ENCODE measurements around the gene GARNL3. TPM values are rescaled to one million over a fixed set of nuclear protein-coding genes. Genes with fewer than 3 reads are reported as not detected.

The GARNL3 gene
- total RNA-seq, 1 experiment from 2014 or later: 11.5 TPM

DNA sequence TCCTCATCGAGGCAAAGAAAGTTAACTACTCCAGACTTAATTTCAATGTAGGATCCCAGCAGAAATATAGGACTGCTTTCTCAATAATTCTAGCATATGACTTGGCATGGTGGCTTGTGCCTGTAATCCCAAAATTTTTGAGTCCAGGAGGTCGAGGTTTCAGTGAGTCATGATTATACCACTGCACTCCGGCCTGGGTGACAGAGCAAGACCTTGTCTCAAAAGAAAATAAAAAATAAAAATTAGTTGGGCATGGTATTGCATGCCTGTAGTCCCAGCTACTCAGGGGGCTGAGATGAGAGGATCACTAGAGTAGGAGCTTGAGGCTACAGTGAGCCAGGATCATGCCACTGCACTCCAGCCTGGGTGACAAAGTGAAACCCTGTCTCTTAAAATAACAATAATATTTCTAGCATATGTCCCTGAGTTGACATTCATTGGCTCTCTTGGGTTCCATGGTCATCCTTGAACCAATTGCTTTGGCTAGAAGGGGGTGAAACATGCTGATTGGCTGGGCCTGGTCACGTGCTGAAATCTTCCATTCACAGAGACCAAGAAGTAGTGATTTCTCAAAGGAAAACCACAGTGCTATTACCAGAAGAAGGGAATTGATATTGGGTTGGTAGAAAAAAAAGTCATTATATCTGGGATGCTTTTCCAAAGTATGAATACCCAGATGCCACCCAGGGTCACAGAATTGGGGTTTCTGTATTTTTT is 31.6 kb upstream of the GARNL3 start:
- H3K9me3 ChIP-seq (ENCODE audit: control insufficient read depth, insufficient read depth, low read depth, low read length): no peaks in the 10 kb centered on the region
- no peaks in the 10 kb centered on the region for H3K36me3 ChIP-seq (ENCODE audit: control insufficient read depth, insufficient read depth, low read length)
- no peaks in the 10 kb centered on the region for H3K4me1 ChIP-seq (ENCODE audit: control insufficient read depth, insufficient read depth, low read length)
- no peak for ATAC-seq
- BruUV-seq (replicated peaks): no TSS peak
- no peaks in the 10 kb centered on the region for H3K27me3 ChIP-seq (ENCODE audit: control insufficient read depth, insufficient read depth, low read length)
- in situ Hi-C loops (cut with HindIII; ENCODE audit: low pct_unique_long_range_greater_than_20kb, low sequenced_read_pairs): no loop called here
- TF ChIP-seq SIN3A (IDR thresholded peaks at IDR 0.05; ENCODE audit: borderline replicate concordance, insufficient read depth, low read depth, low read length) (no peak), TCF7L2 (IDR thresholded peaks at IDR 0.05; ENCODE audit: low read depth, low read length) (no peak), POLR2AphosphoS5 (IDR thresholded peaks at IDR 0.05; ENCODE audit: low read depth, low read length) (no peak)
- TF ChIP-seq, protein P1, sequence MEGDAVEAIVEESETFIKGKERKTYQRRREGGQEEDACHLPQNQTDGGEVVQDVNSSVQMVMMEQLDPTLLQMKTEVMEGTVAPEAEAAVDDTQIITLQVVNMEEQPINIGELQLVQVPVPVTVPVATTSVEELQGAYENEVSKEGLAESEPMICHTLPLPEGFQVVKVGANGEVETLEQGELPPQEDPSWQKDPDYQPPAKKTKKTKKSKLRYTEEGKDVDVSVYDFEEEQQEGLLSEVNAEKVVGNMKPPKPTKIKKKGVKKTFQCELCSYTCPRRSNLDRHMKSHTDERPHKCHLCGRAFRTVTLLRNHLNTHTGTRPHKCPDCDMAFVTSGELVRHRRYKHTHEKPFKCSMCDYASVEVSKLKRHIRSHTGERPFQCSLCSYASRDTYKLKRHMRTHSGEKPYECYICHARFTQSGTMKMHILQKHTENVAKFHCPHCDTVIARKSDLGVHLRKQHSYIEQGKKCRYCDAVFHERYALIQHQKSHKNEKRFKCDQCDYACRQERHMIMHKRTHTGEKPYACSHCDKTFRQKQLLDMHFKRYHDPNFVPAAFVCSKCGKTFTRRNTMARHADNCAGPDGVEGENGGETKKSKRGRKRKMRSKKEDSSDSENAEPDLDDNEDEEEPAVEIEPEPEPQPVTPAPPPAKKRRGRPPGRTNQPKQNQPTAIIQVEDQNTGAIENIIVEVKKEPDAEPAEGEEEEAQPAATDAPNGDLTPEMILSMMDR (IDR thresholded peaks at IDR 0.05): no peak
- TF ChIP-seq, protein P2, sequence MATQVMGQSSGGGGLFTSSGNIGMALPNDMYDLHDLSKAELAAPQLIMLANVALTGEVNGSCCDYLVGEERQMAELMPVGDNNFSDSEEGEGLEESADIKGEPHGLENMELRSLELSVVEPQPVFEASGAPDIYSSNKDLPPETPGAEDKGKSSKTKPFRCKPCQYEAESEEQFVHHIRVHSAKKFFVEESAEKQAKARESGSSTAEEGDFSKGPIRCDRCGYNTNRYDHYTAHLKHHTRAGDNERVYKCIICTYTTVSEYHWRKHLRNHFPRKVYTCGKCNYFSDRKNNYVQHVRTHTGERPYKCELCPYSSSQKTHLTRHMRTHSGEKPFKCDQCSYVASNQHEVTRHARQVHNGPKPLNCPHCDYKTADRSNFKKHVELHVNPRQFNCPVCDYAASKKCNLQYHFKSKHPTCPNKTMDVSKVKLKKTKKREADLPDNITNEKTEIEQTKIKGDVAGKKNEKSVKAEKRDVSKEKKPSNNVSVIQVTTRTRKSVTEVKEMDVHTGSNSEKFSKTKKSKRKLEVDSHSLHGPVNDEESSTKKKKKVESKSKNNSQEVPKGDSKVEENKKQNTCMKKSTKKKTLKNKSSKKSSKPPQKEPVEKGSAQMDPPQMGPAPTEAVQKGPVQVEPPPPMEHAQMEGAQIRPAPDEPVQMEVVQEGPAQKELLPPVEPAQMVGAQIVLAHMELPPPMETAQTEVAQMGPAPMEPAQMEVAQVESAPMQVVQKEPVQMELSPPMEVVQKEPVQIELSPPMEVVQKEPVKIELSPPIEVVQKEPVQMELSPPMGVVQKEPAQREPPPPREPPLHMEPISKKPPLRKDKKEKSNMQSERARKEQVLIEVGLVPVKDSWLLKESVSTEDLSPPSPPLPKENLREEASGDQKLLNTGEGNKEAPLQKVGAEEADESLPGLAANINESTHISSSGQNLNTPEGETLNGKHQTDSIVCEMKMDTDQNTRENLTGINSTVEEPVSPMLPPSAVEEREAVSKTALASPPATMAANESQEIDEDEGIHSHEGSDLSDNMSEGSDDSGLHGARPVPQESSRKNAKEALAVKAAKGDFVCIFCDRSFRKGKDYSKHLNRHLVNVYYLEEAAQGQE (IDR thresholded peaks at IDR 0.05; ENCODE audit: insufficient read depth in 1 of 2, low read depth in 2 of 2, low read length in 1 of 2): no peak
- no peak overlapping the region for H3K27ac ChIP-seq (ENCODE audit: low read length)
- POLR2A ChIA-PET: no interaction called here
- no peak overlapping the region for H3K4me3 ChIP-seq (ENCODE audit: low read depth in 2 of 2, low read length in 2 of 2)
- no peak for DNase-seq (ENCODE audit: low read depth, low spot score)
- intact Hi-C loops (cut with micrococcal nuclease; ENCODE audit: unreplicated experiment): no loop called here
- CTCF ChIA-PET: no interaction called here

DNA sequence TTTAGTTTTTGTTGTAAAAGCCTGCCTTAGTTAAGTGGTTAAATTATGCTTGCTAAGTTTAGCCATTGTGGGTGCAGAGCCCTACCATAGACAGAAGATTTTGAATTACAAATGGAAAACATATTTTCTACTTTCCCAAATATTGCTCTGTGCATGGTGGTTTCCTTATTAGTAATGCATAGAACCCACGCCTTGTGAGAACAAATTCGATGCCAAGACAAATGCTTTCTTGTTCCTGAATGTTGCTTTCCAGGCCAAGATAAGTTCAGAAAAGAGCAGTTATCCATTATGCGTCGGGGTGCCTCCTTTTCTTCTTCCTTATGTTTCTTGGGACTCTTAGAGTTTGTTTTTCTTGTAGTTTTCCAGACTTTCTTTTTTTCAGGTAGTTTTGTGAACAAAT is 31.0 kb upstream of the GARNL3 start:
- intact Hi-C loops (cut with micrococcal nuclease; ENCODE audit: unreplicated experiment) (no loop called here), in situ Hi-C loops (cut with HindIII; ENCODE audit: low pct_unique_long_range_greater_than_20kb, low sequenced_read_pairs) (no loop called here)
- H3K9me3 ChIP-seq (ENCODE audit: control insufficient read depth, insufficient read depth, low read depth, low read length): no peaks in the 10 kb centered on the region
- ATAC-seq (no peak), DNase-seq (ENCODE audit: low read depth, low spot score) (no peak)
- ChIA-PET CTCF (no interaction called here), POLR2A (no interaction called here)
- no peaks in the 10 kb centered on the region for H3K36me3 ChIP-seq (ENCODE audit: control insufficient read depth, insufficient read depth, low read length)
- no peaks in the 10 kb centered on the region for H3K27me3 ChIP-seq (ENCODE audit: control insufficient read depth, insufficient read depth, low read length)
- H3K27ac ChIP-seq (ENCODE audit: low read length): no peak overlapping the region
- TF ChIP-seq SIN3A (IDR thresholded peaks at IDR 0.05; ENCODE audit: borderline replicate concordance, insufficient read depth, low read depth, low read length) (no peak), POLR2AphosphoS5 (IDR thresholded peaks at IDR 0.05; ENCODE audit: low read depth, low read length) (no peak), TCF7L2 (IDR thresholded peaks at IDR 0.05; ENCODE audit: low read depth, low read length) (no peak)
- TF ChIP-seq, protein P1 (IDR thresholded peaks at IDR 0.05): no peak
- TF ChIP-seq, protein P2 (IDR thresholded peaks at IDR 0.05; ENCODE audit: insufficient read depth in 1 of 2, low read depth in 2 of 2, low read length in 1 of 2): no peak
- H3K4me3 ChIP-seq (ENCODE audit: low read depth in 2 of 2, low read length in 2 of 2): no peak overlapping the region
- BruUV-seq (replicated peaks): no TSS peak
- H3K4me1 ChIP-seq (ENCODE audit: control insufficient read depth, insufficient read depth, low read length): no peaks in the 10 kb centered on the region
